HG03097 (cell line): ENCODE results near the gene PCDHA10.
"Not testable (repeated sequence)": the region's sequence is repeated elsewhere in the genome, so short reads cannot be mapped to it uniquely, and the experiment has no call there.

Experiments used
- ATAC-seq: cut with Tn5 transposase; IDR thresholded peaks from one replicate; pipeline ENCODE4 v1.9.1; 2021; ENCODE audit not compliant: unreplicated experiment, low FRiP score

PCDHA10 gene

GRCh38 chr5:140842798-140843733, 12.6 kb upstream of the PCDHA10 start:
- ATAC-seq, result no peak

GRCh38 chr5:140848139-140849102, 7.3 kb upstream of the PCDHA10 start, which contains the start of gene PCDHA9:
TSS of gene PCDHA9 (plus strand) at chr5:140848382. CDS start at chr5:140848496, 114 bp downstream.
- ATAC-seq, result not testable (repeated sequence)

- ATAC-seq, result not testable (repeated sequence)
Observed at GRCh38 chr5:140849831-140850634, 5.7 kb upstream of the PCDHA10 start.

- ATAC-seq, result no peak
Observed at GRCh38 chr5:140857177-140857986, 1.7 kb downstream of the PCDHA10 start.

GRCh38 chr5:140857987-140858240, 2.2 kb downstream of the PCDHA10 start:
- ATAC-seq, result no peak

- ATAC-seq, result no peak
Observed at GRCh38 chr5:140862441-140863295, 7.0 kb downstream of the PCDHA10 start.

GRCh38 chr5:140868721-140869554, 13.2 kb downstream of the PCDHA10 start, which contains the start of gene PCDHA11:
TSS of gene PCDHA11 (plus strand) at chr5:140868957. CDS start at chr5:140869104, 147 bp downstream.
- no peak for ATAC-seq

GRCh38 chr5:140869555-140869886, 13.8 kb downstream of the PCDHA10 start:
- ATAC-seq, result no peak

GRCh38 chr5:140870221-140871201, 14.8 kb downstream of the PCDHA10 start:
- no peak for ATAC-seq

- no peak for ATAC-seq
Observed at GRCh38 chr5:140875085-140876065, 19.7 kb downstream of the PCDHA10 start, which contains the start of gene PCDHA12. TSS of gene PCDHA12 (plus strand) at chr5:140875308. CDS start at chr5:140875473, 165 bp downstream.

GRCh38 chr5:140876541-140877261, 21.0 kb downstream of the PCDHA10 start:
- ATAC-seq, result not testable (repeated sequence)

- ATAC-seq, result no peak
Observed at GRCh38 chr5:140877262-140877581, 21.5 kb downstream of the PCDHA10 start.

- no peak for ATAC-seq
Observed at GRCh38 chr5:140881889-140882590, 26.3 kb downstream of the PCDHA10 start, which contains the start of gene PCDHA13. TSS of gene PCDHA13 (plus strand) at chr5:140882124. CDS start at chr5:140882269, 145 bp downstream.

- no peak for ATAC-seq
Observed at GRCh38 chr5:140882591-140882899, 26.8 kb downstream of the PCDHA10 start.
